Hippocampal formation (tissue), 2 donors: ENCODE results near the gene PRKCB.
"Not testable (repeated sequence)": the region's sequence is repeated elsewhere in the genome, so short reads cannot be mapped to it uniquely, and the experiment has no call there.

Source experiments
- DNase-seq, 2 donors: peaks; one replicate each; lab custom pipeline; 2025; lab: John Stamatoyannopoulos, UW

Gene PRKCB

GRCh38 chr16:24091125-24091524 is 255.3 kb downstream of the PRKCB start:
- no peak for DNase-seq

- no peak for DNase-seq
Measured at GRCh38 chr16:24093049-24093448, 257.3 kb downstream of the PRKCB start.

GRCh38 chr16:24094660-24095059 is 258.9 kb downstream of the PRKCB start:
- no peak for DNase-seq

DNA sequence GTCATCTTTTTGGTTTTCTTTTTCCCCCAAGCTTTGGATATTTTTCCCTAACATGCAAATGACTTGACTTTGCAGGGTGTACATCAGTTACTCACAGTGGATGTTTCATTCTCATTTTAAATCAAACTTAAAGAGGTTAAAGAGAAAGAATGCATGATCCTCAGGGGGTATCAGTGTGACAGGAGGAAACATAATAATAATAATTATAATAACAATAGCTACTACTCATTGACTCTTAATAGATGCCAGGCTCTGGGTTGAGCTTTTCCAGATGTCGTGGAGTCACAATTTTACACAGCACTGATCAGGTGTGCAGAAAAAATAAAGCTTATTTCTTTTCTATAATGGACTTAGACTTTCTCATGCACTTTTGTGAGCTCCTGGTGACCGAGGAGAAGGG is 263.1 kb downstream of the PRKCB start:
- DNase-seq = no peak

DNA sequence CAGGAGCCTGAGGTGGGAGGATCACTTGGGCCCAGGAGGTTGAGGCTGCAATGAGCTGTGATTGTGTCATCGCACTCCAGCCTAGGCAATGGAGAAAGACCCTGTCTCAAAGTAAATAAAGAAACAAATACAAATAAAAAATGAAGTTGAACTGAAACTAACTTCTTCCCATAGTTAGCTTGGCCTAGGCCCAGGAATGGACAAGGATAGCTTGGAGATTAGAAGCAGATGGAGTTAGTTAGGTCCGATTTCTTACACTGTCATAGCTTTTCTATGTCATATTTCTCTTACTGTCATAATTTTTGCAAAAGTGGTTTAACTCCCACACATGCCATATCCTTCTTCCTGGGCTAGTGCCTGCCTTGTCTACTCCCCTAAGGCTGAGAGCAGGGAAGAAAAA is 265.6 kb downstream of the PRKCB start:
- no peak for DNase-seq

DNA sequence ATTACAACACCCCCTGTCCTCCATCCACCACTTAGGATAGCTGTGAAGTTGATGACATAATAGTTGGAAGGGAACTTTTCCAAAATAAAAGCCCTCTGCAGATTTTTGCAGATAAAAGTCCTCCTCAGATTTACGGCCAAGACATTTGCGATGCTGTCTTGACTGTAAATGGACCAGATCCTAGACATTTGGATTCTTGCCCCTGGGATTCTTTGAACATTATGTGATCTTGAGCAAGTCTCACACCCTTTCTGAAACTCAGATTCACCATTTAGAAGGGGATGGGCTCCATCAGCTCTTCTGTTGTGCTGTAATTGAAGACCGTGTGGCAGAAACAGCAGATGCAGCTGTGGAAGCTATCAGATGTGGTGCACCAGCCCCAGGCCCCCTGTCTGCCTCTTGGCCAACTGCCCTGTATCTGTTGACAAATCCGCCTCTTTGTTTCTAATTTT is 266.5 kb downstream of the PRKCB start:
- peak; percentile 31 to 64 for DNase-seq

DNA sequence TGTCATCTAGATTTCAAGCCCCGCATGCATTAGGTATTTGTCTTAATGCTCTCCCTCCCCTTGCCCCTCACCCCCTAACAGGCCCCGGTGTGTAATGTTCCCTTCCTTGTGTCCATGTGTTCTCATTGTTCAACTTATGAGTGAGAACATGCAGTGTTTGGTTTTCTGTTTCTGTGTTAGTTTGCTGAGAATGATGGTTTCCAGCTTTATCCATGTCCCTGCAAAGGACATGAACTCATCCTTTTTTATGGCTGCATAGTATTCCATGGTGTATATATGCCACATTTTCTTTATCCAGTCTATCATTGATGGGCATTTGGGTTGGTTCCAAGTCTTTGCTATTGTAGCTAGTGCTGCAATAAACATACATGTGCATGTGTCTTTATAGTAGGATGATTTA is 269.7 kb downstream of the PRKCB start:
- not testable (repeated sequence) for DNase-seq

DNA sequence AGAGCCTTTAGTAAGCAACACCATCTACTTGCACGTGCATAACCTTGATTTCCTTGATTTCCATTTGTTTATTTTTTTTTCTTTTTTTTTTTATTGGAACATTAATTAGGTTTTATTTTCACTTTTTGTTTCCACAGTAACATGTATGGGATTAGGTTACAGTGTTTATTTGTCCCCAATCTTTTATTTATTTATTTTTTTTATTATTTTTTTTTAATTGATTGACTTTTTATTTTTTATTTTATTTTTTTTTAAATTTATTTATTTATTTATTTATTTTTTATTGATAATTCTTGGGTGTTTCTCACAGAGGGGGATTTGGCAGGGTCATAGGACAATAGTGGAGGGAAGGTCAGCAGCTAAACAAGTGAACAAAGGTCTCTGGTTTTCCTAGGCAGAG is 272.3 kb downstream of the PRKCB start:
- not testable (repeated sequence) for DNase-seq

- DNase-seq = no peak
Measured at GRCh38 chr16:24111724-24112302, 276.0 kb downstream of the PRKCB start.

GRCh38 chr16:24113115-24113745 is 277.4 kb downstream of the PRKCB start:
- DNase-seq = no peak

DNA sequence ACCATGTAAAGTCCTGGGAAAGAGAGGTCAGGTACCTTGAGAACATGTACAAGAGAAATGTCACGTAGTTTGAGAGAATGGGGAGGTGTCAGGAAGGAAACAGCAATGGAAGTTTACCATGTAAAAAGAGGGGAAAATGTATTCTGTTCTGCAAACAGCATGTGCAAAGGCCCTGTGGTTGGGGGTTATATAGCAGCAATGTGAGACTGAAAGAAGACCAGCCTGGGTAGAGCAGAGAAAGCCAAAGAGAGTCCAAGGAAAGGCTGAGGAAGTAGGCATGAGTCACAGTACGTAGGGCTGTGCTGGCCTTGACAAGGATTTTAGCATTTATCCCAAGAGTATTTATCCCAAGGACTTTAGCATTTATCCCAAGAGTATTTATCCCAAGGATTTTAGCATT is 279.1 kb downstream of the PRKCB start:
- no peak for DNase-seq

- DNase-seq = no peak
Measured at GRCh38 chr16:24116046-24116776, 280.4 kb downstream of the PRKCB start.

- DNase-seq = no peak
Measured at GRCh38 chr16:24116989-24117388, 281.2 kb downstream of the PRKCB start.

DNA sequence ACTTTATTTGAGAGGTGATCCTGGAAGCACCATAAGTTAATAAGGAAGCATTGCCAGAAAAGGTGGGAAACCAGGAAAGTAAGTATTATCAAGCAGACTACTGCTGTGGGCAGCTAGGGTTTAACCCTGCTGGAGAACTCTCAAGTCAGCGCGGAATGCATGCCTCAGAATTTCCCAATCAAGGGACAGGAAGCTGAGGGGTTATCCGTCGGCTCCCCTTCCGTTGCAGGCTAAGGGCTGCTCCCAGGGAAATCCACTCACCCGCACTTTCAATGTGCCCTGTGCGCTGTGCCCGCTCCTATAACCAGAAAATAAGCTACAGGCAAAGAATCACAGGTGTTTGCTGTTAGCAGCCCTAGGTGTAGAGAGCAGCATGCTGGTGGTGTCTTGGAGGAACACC is 281.9 kb downstream of the PRKCB start:
- no peak for DNase-seq

DNA sequence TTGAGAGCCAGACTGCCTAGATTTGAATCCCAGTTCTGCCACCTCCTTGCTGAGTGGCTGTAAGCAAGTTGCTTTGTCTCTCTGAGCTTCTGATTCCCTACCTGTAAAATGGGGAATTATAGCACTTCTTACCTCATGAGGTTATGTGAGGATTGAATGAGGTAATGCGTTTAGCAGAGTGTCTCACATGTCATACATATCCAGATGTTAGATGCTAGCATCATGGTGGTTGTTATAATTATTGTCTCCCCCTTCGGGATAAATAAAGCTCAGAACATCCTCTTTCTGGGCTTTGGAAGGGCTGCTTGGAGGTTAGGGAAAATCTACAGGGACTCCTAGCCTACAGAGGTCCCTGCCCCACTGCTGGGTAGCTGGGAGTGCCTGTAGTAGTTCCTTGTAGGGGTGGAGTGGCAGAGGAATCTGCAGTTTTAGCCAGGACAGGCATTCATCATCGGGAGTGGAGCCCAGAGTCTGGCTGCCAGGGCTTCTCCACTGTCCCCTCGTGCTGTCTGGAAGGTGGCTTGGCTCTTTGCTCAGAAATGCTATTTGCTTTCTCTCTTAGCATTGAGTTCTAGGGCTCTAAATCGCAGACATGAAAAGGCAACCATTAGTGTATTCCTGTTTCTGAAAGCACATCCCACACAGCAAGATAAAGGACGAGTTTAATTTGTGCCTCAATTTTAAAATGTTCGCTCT is 282.5 kb downstream of the PRKCB start:
- DNase-seq = no peak

DNA sequence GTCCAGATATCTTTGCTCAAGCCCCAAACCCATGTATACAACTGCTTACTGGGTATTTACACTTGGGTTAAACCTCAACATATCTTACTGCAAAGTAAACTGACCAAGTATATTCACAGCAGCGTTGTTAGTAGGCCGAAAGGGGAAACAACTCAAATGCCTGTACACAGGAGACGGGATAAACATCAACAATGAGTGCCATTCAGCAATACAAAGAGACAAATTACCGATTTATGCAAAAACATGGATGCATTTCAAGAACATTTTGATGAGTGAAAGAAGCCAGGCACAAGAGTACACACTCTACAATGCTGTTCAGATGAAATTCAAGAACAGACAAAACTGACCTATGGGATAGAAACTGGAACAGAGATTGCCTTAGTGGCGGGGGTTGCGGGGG is 284.0 kb downstream of the PRKCB start:
- DNase-seq = no peak

- no peak for DNase-seq
Measured at GRCh38 chr16:24123275-24123674, 287.5 kb downstream of the PRKCB start.

DNA sequence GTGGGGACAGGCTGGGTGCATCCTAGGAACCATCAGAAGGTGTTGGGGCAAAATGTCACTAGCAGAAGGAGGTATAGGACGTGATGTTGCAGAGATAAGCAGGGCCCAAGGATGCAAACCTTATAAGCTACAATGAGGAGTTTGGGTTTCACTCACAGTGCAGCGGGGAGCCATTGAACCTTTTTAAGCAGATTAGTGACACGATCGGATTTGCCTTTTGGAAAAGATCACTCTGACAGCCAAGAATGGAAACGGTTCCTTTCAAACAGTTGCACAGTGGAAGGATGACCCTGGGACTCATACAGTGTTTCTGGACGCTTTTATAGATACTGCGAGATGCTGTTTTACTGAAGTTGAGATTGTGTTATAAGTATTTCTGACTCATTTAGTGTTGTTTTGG is 288.5 kb downstream of the PRKCB start:
- DNase-seq = no peak

DNA sequence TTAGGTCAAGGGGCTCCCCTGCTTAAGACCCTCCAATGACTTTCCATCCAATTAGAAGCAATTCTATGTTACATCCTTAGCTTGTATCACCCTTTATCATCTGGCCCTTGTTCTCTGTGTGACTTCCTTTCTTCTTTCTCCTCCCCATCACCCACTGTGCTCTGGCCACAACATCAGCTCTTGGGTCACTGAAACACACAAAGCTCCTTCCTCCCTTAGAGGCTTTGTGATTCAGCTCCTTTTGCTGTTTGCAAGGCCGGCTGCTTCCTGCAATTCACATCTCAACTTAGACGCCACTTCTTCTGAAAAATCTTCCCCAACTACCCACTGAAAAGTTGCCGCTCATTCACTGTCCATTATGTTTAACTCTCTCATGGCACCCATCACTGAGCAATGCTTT is 289.4 kb downstream of the PRKCB start:
- no peak for DNase-seq

DNA sequence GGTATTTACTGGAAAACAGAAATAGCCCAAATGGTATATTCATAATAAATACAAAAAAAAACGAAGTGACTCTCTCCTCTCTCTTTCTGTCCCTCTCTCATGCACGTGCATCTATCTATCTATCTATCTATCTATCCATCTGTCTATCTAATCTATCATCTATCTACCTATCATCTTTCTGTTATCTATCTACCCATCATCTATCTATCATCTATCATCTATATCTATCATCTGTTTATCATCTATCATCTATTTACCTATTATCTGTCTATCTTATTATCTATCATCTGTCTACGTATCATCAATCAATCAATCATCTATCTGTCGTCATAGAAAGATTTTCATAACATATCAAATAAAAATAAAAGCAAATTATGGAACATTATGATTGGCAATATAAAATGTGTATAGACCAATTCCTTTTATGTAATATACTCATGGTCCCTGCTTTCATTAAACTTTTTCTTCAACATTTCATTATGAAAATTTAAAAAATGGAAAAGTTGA is 293.7 kb downstream of the PRKCB start:
- no peak for DNase-seq

DNA sequence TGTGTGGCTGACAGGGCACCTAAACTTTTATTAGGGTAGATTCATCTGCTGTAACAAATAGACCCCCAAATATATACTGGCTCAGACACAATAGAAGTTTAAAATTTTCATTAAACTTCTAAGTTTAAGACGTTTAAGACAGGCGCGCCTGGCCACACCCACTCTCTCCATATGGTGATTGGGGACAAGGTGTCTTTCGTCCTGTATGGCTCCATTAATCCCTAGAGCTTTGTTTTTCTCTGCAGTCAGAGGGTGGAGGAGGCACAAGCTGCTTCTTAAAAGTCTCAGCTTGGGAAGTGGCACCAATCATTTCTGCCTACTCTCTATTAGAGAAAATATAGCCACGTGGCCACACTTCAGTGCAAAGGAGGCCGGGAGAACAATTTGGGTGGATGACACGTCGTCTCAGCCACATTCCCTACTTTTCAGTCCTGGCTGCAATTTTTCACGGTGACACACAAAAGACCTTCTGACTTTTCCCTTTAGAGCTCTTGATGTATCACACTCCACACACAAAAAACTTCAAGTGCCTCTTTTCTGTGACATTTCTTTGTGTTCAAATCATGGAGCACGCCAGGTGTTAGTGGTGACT is 294.8 kb downstream of the PRKCB start:
- DNase-seq = no peak

GRCh38 chr16:24131294-24131693 is 295.5 kb downstream of the PRKCB start:
- DNase-seq = no peak
